H1 (cell line): Measurements from ENCODE around the gene CLASP2. TPM values are rescaled to one million over a fixed set of nuclear protein-coding genes. Genes with fewer than 3 reads are reported as not detected.

Experiments used
- HDAC6 ChIP-seq: IDR thresholded peaks from one replicate; pipeline ENCODE4 v1.7.1; 2012; ENCODE audit warnings: low read depth, mild to moderate bottlenecking, inconsistent platforms, low read length, moderate library complexity
- SAP30 ChIP-seq: fragments of 300-600 bp; sonication (generic); IDR thresholded peaks from 2 replicates; pipeline ENCODE4 v1.7.1; 2012; ENCODE audit warnings: low read length, moderate library complexity, mild to moderate bottlenecking, inconsistent platforms; ENCODE audit not compliant: insufficient read depth, insufficient replicate concordance
- polyA plus RNA-seq, 7 experiments: library from polyadenylated mRNA; depleted of rRNA in 3 of 7; stranded (reverse) in 5 of 7; unstranded in 2 of 7; fragments of >200 nt in 5 of 7; fragments of 200-250 nt in 2 of 7; gene quantifications; 1 replicate in 5 of 7; 2 replicates in 1 of 7; 4 replicates in 1 of 7; pipeline versions ENCODE4 v1.2.1 to v1.2.3, GENCODE V29; 2011 to 2013; ENCODE audit warnings: missing spikeins in 2 of 7, mixed read lengths in 2 of 7
- total RNA-seq: library from RNA; stranded (reverse); fragmentation: NEBNext Ultra II Directional; extraction: Animal tissue kit (Norgen Biotek cat#: 25700); gene quantifications from 2 replicates; pipeline ENCODE4 v1.2.1, GENCODE V29; 2021

CLASP2 gene
- total and polyA plus RNA-seq, 2 of the 8 experiments (the other 6 are each of a cell fraction or from before 2014, with no cell fraction given), result 21.7 to 58.0 TPM

- no peak for TF ChIP-seq HDAC6
- TF ChIP-seq SAP30, result no peak
Observed at GRCh38 chr3:33650495-33650894, 67.6 kb downstream of the CLASP2 start (continued).
